GM23338 (cell line): ENCODE measurements around the gene TNIP1. TPM values are rescaled to one million over a fixed set of nuclear protein-coding genes. Genes with fewer than 3 reads are reported as not detected.

Experiments
- ATAC-seq: fragments of 200-7000 bp; cut with Tn5 transposase; 3 replicates; pipeline ENCODE4 v1.9.1; 2020
- DNase-seq: peaks from one replicate; pipeline ENCODE4 v3.0.0-alpha.2; 2015; ENCODE audit warnings: low spot score
- H2AFZ ChIP-seq: fragments of 200-600 bp; sonication (generic); 2 replicates; pipeline ENCODE4 v1.8.0; 2016; ENCODE audit warnings: antibody characterized with exemption, mild to moderate bottlenecking, moderate library complexity
- H3F3A ChIP-seq: fragments of 200-600 bp; sonication (generic); replicated peaks from 2 replicates; pipeline ENCODE4 v1.8.0; 2017; ENCODE audit warnings: antibody characterized with exemption, mixed run types, low read depth
- H3K27ac ChIP-seq: fragments of 200-600 bp; sonication (generic); 2 replicates; pipeline ENCODE4 v1.6.1; 2016; ENCODE audit warnings: low read depth
- H3K27me3 ChIP-seq: fragments of 200-600 bp; sonication (generic); 2 replicates; pipeline ENCODE4 v1.8.0; 2016; ENCODE audit warnings: mild to moderate bottlenecking, mixed run types, moderate library complexity; ENCODE audit not compliant: insufficient read depth
- H3K36me3 ChIP-seq: fragments of 200-600 bp; sonication (generic); 2 replicates; pipeline ENCODE4 v1.8.0; 2016; ENCODE audit warnings: mild to moderate bottlenecking; ENCODE audit not compliant: insufficient read depth
- H3K4me1 ChIP-seq: fragments of 200-600 bp; sonication (generic); 2 replicates; pipeline ENCODE4 v1.8.0; 2016; ENCODE audit warnings: mild to moderate bottlenecking, moderate library complexity; ENCODE audit not compliant: insufficient read depth
- H3K4me2 ChIP-seq: fragments of 200-600 bp; sonication (generic); 2 replicates; pipeline ENCODE4 v1.7.1; 2017; ENCODE audit warnings: mixed run types
- H3K4me3 ChIP-seq: fragments of 200-600 bp; sonication (generic); 2 replicates; pipeline ENCODE4 v1.6.1; 2016; ENCODE audit warnings: mixed run types
- H3K79me2 ChIP-seq: fragments of 200-600 bp; sonication (generic); replicated peaks from 2 replicates; pipeline ENCODE4 v1.8.0; 2017; ENCODE audit warnings: mild to moderate bottlenecking; ENCODE audit not compliant: insufficient read depth
- H3K9me2 ChIP-seq: fragments of 200-600 bp; sonication (generic); 2 replicates; pipeline ENCODE4 v1.8.0; 2017; ENCODE audit not compliant: insufficient read depth
- H4K20me1 ChIP-seq: fragments of 200-600 bp; sonication (generic); replicated peaks from 2 replicates; pipeline ENCODE4 v1.8.0; 2017; ENCODE audit warnings: mild to moderate bottlenecking; ENCODE audit not compliant: insufficient read depth
- H3K27ac Mint-ChIP-seq: 2 replicates; pipeline ENCODE4 v1.8.0; 2020; ENCODE audit warnings: inconsistent platforms, mild to moderate bottlenecking, moderate library complexity, mixed read lengths
- H3K27me3 Mint-ChIP-seq: 3 replicates; pipeline ENCODE4 v1.8.0; 2022; ENCODE audit warnings: low read depth, mild to moderate bottlenecking, moderate library complexity, mixed read lengths, inconsistent platforms; ENCODE audit not compliant: insufficient read depth, poor library complexity
- H3K36me3 Mint-ChIP-seq: 3 replicates; pipeline ENCODE4 v1.8.0; 2021; ENCODE audit warnings: low read depth, mild to moderate bottlenecking, inconsistent platforms, moderate library complexity, mixed read lengths
- H3K4me1 Mint-ChIP-seq: 3 replicates; pipeline ENCODE4 v1.8.0; 2020; ENCODE audit warnings: mild to moderate bottlenecking, inconsistent platforms, mixed read lengths
- H3K4me3 Mint-ChIP-seq: 3 replicates; pipeline ENCODE4 v1.8.0; 2021; ENCODE audit warnings: moderate library complexity, mild to moderate bottlenecking, inconsistent platforms, mixed read lengths
- H3K9me3 Mint-ChIP-seq: 3 replicates; pipeline ENCODE4 v1.8.0; 2020; ENCODE audit warnings: moderate library complexity, mild to moderate bottlenecking, inconsistent platforms, mixed read lengths
- CREB1 ChIP-seq: fragments of 250-450 bp; sonication (Bioruptor Pico); IDR thresholded peaks from 2 replicates; pipeline ENCODE4 v1.5.0; 2020; ENCODE audit warnings: low read depth, mild to moderate bottlenecking, moderate library complexity
- CTCF ChIP-seq, 2 experiments: fragments of 200-600 bp in 1 of 2; sonication (generic) in 1 of 2; conservative IDR thresholded peaks; 2 replicates each; pipeline versions ENCODE4 v1.5.1 to v1.6.1; 2016 to 2017; ENCODE audit warnings: antibody characterized with exemption in 2 of 2, low read depth in 2 of 2, mild to moderate bottlenecking in 2 of 2, moderate library complexity in 1 of 2
- ETS1 ChIP-seq: IDR thresholded peaks from 2 replicates; pipeline ENCODE4 v1.6.1; 2016; ENCODE audit warnings: antibody characterized with exemption
- EZH2 ChIP-seq: fragments of 200-600 bp; sonication (generic); IDR thresholded peaks from one replicate; pipeline ENCODE4 v1.8.0; 2017; ENCODE audit warnings: antibody characterized with exemption, mild to moderate bottlenecking, low read depth; ENCODE audit not compliant: unreplicated experiment
- EZH2phosphoT487 ChIP-seq: fragments of 200-600 bp; sonication (generic); IDR thresholded peaks from one replicate; pipeline ENCODE4 v1.8.1; 2018; ENCODE audit warnings: antibody characterized with exemption; ENCODE audit not compliant: unreplicated experiment
- JUNB ChIP-seq: IDR thresholded peaks from one replicate; pipeline ENCODE4 v1.6.1; 2016; ENCODE audit warnings: antibody characterized with exemption; ENCODE audit not compliant: unreplicated experiment
- NANOG ChIP-seq: IDR thresholded peaks from 2 replicates; pipeline ENCODE4 v1.6.1; 2016; ENCODE audit warnings: antibody characterized with exemption, borderline replicate concordance
- POLR2AphosphoS5 ChIP-seq: IDR thresholded peaks from 2 replicates; pipeline ENCODE4 v1.6.1; 2016; ENCODE audit warnings: antibody characterized with exemption, low read depth
- REST ChIP-seq: IDR thresholded peaks from one replicate; pipeline ENCODE4 v1.6.1; 2018; ENCODE audit warnings: antibody characterized with exemption; ENCODE audit not compliant: unreplicated experiment
- STAT1 ChIP-seq: IDR thresholded peaks from one replicate; pipeline ENCODE4 v1.6.1; 2016; ENCODE audit warnings: antibody characterized with exemption; ENCODE audit not compliant: unreplicated experiment
- ZNF114 ChIP-seq: fragments of 250-450 bp; sonication (Bioruptor Pico); IDR thresholded peaks from 2 replicates; pipeline ENCODE4 v1.5.0; 2020; ENCODE audit warnings: mild to moderate bottlenecking, moderate library complexity
- ZNF331 ChIP-seq: fragments of 250-450 bp; sonication (Bioruptor Pico); IDR thresholded peaks from 2 replicates; pipeline ENCODE4 v1.5.0; 2020; ENCODE audit warnings: low read depth, mild to moderate bottlenecking, moderate library complexity
- ZNF462 ChIP-seq: fragments of 250-450 bp; sonication (Bioruptor Pico); IDR thresholded peaks from 2 replicates; pipeline ENCODE4 v1.5.0; 2020; ENCODE audit warnings: mild to moderate bottlenecking, moderate library complexity
- polyA plus RNA-seq: library from polyadenylated mRNA; unstranded; fragments of >200 nt; fragmentation: Nextera tagmentation; extraction: Ambion mirVana; gene quantifications from 2 replicates; pipeline ENCODE4 v1.2.1, GENCODE V29; 2016
- total RNA-seq: library from RNA; depleted of rRNA; stranded (reverse); fragments of >200 nt; shearing (Covaris generic); gene quantifications from 2 replicates; pipeline ENCODE4 v1.2.3, GENCODE V29; 2014

The TNIP1 gene
- total and polyA plus RNA-seq, 2 experiments from 2014 or later: 10.3 to 29.6 TPM

- no peak for ATAC-seq
- Histone ChIP-seq H3K36me3 (no peaks in the 10 kb centered on the region), H3K27ac (no peak overlapping the region), H3K4me3 (no peak overlapping the region), H3F3A (no peaks in the 10 kb centered on the region), H4K20me1 (no peaks in the 10 kb centered on the region), H3K4me2 (no peak overlapping the region), H3K79me2 (no peaks in the 10 kb centered on the region), H2AFZ (no peak overlapping the region), H3K4me1 (no peaks in the 10 kb centered on the region), H3K9me2 (no peaks in the 10 kb centered on the region), H3K27me3 (no peaks in the 10 kb centered on the region)
- H3K27ac Mint-ChIP-seq: no peak overlapping the region
- H3K4me1 Mint-ChIP-seq: peaks cover 8% of the 10 kb centered on the region
- DNase-seq: no peak
- TF ChIP-seq EZH2: no peak
- no peak for TF ChIP-seq ZNF462 (CRISPR knock-in tag)
- no peak for TF ChIP-seq NANOG
- no peak for TF ChIP-seq POLR2AphosphoS5
- no peak for TF ChIP-seq ETS1
- TF ChIP-seq CREB1 (CRISPR knock-in tag): no peak
- no peak for TF ChIP-seq ZNF331 (CRISPR knock-in tag)
- TF ChIP-seq EZH2phosphoT487: no peak
- TF ChIP-seq JUNB: no peak
- TF ChIP-seq CTCF (conservative IDR thresholded peaks at IDR 0.05; ENCODE audit: low read depth in 2 of 2): no peak
- TF ChIP-seq REST: no peak
- TF ChIP-seq ZNF114 (CRISPR knock-in tag): no peak
- TF ChIP-seq STAT1: no peak
- peaks cover 3% of the 10 kb centered on the region for H3K27me3 Mint-ChIP-seq
- no peak overlapping the region for H3K4me3 Mint-ChIP-seq
- no peaks in the 10 kb centered on the region; the same call in 2 of the 3 replicates for H3K9me3 Mint-ChIP-seq
- no peaks in the 10 kb centered on the region; the same call in 2 of the 3 replicates for H3K36me3 Mint-ChIP-seq
These were observed 20.3 kb upstream of the TNIP1 start for GRCh38 chr5:151101151-151101550.
